Activated CD4-positive, CD25-positive, alpha-beta regulatory T cell (primary cell): ENCODE data around the gene RWDD2A.

Source experiments
- DNase-seq, 4 experiments: peaks; one replicate each; lab custom pipeline; 2025; lab: John Stamatoyannopoulos, UW

RWDD2A gene

GRCh38 chr6:83198486-83199172 is 5.5 kb downstream of the RWDD2A start:
- no peak for DNase-seq

- no peak for DNase-seq
Observed at GRCh38 chr6:83199173-83199862, 6.2 kb downstream of the RWDD2A start.

DNA sequence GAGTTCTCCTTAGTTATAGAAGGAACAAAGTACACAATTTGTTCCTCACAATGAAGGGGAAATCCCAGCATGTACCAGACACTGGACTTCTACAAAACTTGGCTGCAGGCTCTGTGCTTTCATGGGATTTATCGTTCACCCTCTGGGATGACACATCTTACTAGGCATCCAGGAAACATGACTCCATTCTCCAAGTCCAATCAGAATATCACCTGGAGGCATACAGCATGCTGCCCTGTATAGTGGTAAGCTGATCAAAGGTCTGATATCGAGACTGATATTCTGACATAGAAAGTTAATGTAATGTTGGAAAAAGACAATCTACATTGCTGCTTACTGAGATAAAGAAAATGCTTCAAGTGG is 6.7 kb downstream of the RWDD2A start:
- no peak for DNase-seq

GRCh38 chr6:83202031-83202430 is 8.9 kb downstream of the RWDD2A start:
- DNase-seq: no peak

DNA sequence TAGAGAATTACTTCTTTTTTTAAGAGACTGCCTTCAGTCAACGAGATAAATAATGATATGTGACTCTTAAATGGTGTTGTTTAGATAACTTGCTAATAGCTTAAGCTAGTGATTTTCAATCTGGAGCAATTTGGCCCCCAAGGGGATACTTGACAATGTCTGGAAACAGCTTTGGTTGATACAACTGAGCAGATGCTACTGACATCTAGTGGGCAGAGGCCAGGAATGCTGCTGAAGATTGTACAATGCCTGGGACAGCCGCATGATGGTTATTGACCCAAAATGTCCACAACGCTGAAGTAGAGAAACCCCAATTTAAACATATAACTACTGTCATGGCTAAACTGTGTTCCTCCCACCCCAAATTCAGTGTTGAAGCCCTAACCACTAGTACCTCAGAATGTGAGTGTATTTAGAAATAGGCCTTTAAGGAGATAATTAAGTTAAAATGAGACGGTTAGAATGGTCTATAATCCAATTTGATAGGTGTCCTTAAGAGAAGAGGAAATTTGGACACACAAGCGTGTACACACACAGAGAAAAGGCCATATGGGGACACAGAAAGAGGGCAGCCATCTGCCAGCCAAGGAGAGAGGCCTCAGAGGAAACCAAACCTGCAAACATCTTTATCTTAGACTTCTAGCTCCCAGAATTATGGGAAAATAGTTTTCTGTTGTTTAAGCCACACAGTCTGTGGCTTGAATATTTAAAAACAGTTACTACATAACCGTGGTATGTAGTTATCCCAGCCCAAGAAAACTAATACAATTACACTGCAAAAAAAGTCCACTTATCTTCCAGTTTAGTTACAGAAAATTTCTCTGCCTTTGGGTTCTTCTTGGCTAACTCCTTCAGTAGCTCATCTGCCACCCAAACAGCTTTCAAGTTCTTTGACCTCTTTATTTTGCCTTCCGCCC is 22.2 kb downstream of the RWDD2A start:
- peak in 2 of 4 experiments; percentile 4 to 22 for DNase-seq

GRCh38 chr6:83216806-83217205 is 23.6 kb downstream of the RWDD2A start:
- DNase-seq: no peak

- DNase-seq: no peak
Observed at GRCh38 chr6:83218646-83219045, 25.5 kb downstream of the RWDD2A start.

DNA sequence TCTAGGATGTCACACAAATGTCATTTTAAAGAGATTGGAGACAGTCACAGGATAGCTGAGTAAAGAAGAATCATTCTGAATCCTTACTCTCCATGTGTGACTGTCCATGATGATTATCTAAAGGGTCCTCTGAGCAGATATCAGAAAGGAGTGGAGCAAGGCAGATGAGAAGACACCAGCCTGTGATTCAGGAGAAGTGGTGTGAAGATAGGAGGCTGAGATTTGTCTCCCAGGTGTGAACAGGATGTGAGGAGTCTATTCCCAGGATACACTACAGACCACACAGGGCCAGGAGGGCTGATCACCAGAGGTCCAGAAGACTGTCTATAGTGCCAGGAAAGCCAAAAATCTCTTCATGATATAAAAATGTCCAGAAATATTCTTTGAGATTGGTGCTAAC is 27.0 kb downstream of the RWDD2A start:
- DNase-seq: no peak

GRCh38 chr6:83221276-83221675 is 28.1 kb downstream of the RWDD2A start:
- DNase-seq: no peak

DNA sequence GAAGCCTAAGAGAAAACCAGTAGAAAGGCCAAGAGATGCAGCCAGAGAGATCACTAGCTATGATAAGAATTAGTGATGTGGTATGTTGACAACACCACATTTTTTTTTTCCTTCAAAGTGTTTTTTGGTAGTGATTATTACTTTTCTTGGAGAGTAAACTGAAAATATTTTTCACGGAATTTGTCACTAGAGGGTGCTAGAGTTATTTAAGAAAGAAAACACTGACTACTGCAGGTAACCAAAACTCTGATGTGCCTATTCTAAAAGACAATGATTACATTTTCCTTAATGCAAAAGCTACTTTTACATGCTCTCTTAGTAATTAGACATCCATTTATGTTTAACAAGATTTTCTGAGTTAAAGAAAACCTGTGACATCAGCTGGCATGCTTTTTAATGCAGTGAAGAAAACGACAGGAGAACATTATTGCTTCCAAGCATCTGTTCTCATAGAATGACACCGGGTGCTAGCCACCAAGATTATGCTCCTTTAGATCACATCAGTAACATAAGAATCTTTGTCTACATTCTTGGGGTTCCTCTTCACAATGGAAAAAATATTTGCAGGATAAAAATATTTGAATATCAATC is 28.8 kb downstream of the RWDD2A start:
- DNase-seq: no peak

- DNase-seq: no peak
Observed at GRCh38 chr6:83226517-83226916, 33.4 kb downstream of the RWDD2A start.

DNA sequence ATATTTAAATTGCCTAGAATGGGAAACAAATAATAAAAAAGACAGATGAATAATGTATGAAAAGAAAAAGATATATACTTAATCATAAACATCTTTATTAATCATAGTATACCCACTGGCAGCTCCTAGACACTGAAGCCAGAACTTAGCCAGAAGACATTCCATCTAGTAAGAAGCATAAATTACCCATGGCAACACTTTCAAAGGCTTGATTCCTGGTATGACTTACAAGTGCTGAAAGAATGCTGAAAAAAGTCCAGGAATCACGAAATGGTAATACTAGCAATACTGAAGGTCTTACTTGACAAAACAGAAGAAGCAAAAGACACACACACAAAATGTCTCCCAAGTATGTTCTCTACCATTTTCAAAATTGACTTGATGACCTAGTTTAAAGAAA is 38.0 kb downstream of the RWDD2A start:
- DNase-seq: no peak

DNA sequence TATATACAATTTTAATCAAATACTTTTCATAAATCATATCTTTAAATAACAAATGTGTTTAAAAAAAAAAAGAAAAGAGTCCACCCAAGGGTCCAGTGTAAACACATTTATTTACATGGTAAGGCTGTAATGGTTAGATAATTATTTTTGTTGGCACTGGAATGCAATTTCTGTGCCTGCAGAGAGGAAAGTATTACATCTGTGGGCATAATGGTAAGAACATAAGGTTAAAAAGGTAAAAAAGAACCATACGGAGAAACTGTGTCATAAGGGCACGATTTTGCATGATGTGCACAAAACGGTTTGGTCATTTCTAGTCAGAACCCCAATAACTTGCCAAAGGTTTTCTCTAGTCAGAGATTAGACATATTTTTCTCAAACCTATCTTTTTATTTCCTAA is 54.3 kb downstream of the RWDD2A start:
- DNase-seq: no peak
